ENCODE results near the gene MICAL2.
A peak's percentile ranks its signal among the peaks of the same experiment; 100 is the strongest.

The MICAL2 gene

DNA sequence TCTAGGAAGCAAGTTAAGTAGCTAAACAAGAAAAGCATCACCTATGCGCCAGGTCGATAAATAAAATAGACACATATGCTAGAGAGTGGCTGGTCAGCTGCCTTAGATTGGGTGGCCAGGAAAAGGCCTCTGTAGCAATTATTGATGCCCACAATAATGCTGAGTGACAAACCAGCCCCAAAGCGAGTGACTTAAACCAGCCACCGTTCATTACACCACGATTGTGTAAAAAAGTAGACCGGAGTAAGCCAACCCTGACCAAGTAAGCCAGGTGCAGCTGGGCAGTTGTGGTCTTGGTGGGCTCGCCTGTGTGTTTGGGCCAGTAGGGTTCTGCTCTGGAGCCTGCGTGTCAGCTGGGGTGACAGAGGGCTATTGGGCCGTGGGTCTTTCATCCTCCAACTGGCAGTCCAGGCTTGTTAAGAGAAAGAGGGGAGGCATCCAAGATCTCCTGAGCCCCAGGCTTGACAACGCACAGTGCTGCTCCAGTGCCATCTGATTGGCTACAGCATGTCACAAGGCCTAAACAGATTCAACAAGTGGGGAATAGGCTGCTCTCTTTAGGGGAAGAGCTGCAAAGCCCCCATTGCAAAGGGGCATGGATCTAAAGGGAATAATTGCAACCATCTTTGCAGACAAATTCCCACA lies 166.6 kb downstream of the MICAL2 start:
- no peak for DNase-seq

GRCh38 chr11:12278766-12279671 lies 168.6 kb downstream of the MICAL2 start:
- no peak for DNase-seq

DNA sequence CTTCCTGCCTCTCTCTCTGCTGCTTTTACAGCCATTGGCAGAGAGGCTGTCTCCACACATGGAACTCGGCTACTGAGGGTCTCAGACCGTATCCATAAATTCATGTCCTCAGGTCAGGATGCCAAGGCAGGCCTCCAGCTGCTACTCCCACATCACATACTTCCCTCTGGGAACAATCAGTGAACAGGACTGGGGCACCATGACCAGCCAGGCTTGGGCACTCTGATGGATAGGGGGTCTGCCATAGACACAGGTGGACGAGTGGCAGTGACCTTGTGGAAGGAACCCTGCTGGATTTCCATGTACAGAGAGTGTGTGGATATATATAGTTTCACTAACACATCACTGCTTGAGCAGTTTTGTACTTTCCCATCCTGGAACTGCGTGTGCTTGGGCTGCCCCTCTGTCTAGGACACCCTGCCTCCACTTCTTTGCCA lies 169.3 kb downstream of the MICAL2 start:
- DNase-seq: no peak

DNA sequence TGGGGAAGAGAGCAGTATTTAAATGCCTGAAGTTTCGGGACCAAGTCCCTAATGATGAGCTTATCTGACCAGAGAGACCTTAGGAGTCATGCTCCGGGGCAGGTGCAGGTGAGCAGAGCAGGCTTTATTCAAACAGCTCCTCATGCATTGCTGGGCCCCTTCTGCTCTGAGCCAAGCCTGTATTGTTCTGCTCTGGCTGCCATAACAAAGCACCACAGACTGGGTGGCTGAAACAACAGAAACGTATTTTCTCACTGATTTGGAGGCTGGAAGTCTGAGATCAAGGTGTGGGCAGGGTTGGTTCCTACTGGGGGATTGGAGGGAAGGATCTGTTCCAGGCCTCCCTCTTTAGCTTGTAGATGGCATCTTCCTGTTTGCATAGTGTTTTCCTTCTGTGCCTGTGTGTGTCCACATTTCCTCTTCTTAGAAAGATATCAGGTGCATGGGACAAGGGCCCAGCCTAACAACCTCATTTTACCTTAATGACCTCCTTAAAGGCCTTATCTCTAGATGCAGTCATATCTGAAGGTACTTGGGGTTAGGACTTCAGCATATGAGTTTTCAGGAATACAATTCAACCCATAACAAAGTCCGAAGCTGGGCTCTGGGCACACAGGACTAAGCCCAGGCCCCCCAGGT lies 169.9 kb downstream of the MICAL2 start:
- DNase-seq: no peak

DNA sequence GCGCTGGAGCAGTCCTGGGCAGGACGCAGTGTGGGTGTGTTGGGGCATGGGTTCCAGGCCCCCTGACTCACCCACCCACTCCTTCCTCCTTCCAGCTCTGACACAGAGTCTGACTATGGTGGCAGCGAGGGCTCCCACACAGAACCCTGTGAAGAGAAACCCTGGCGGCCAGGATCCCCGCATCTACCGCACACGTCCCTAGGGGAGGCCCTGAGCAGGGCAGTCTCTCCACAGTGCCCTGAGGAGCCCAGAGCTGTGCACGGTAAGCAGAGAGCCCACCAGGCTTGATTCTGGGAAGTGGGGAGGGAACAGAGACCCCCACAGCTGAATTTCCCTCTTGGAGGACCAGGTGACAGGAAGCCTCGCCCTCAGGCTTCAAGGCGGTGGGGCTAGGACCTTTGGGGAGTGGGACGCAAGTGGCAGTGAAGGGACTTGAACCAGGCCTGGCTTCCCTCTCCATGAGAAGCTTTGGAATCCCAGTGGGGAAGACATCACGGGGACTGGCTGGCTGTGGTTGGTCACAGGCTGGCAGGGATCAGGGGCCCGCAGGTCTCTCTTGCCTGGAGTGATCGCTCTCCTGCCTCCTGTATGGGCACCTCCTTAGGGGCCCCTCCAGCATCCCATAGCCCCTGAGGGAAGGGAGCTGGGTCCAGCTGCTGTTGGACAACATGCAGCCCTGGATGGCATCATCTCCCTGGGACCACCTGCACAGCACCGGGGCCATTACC lies 170.6 kb downstream of the MICAL2 start:
- no peak for DNase-seq

GRCh38 chr11:12281571-12282478 lies 171.4 kb downstream of the MICAL2 start:
- DNase-seq: peak; percentile 76

GRCh38 chr11:12282676-12283075 lies 172.3 kb downstream of the MICAL2 start:
- DNase-seq: no peak

DNA sequence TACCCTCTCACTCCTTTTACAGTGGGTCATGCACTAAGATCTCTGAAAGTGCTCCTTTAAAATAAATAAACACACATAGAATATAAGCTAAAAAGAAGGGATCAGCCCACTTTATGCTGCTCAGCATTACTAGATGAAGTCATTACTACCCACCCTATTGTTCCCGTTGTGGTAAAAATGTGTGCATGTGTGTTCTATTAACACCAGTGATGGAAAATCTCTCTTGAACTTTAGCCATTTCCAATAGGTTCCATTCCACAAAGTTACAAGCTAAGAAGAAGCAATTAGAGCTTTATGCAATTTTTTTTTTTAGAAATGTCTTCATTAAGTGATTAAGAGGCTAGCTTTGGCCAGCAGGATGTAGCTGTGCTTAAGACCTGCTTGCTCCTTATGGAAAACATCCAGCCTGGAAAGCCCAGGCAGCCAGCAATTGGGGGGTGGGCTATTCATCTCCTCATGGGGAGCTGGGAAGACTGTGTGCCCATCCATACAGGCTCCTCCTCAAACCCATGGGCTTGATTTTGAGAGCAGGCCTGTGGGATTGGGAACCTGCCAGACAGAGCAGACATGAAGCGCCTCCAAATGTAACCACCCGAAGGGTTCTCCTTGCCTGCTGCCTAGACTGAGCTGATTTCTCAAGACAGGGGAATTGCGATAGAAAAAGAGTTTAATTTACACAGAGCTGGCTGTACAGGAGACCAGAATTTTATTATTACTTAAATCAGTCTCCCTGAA lies 174.1 kb downstream of the MICAL2 start:
- DNase-seq: no peak

GRCh38 chr11:12285106-12285505 lies 174.7 kb downstream of the MICAL2 start:
- DNase-seq: no peak

- no peak for DNase-seq
Measured at GRCh38 chr11:12285811-12286222, 175.4 kb downstream of the MICAL2 start.

DNA sequence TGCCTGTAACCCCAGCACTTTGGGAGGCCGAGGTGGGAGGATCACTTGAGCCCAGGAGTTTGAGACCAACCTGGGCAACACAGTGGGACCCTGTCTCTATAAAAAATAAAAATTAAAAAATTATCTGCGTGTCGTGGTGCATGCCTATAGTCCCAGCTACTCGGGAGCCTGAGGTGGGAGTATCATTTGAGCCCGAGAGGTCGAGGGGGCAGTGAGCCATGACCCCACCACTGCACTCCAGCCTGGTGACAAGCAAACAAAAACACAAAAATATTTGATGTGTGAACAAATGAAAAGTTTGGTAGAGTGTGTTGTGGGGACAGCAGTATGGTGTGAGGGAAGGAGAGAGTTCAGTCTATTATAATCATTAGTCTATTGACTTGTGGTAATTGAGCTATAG lies 176.2 kb downstream of the MICAL2 start:
- no peak for DNase-seq

DNA sequence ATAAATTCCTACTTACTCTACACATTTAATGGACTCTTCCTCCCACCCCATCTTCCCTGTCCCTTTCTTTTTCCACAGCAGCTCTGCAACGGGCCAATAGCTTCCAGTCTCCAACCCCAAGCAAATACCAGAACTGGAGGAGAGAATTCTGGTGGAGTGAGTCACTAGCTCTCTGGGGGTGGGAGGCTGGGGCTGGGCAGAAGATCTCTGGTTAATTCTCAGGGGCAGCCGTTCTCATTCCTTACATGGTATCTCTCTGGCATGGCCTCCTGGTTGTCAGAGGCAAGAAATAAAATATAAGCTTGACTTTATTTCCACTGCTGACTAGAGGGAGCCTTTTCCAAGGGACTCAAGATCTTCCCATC lies 176.6 kb downstream of the MICAL2 start:
- no peak for DNase-seq

GRCh38 chr11:12287374-12288211 lies 177.2 kb downstream of the MICAL2 start:
- DNase-seq: no peak

- DNase-seq: peak; percentile 37
Measured at GRCh38 chr11:12288212-12288930, 178.0 kb downstream of the MICAL2 start.

DNA sequence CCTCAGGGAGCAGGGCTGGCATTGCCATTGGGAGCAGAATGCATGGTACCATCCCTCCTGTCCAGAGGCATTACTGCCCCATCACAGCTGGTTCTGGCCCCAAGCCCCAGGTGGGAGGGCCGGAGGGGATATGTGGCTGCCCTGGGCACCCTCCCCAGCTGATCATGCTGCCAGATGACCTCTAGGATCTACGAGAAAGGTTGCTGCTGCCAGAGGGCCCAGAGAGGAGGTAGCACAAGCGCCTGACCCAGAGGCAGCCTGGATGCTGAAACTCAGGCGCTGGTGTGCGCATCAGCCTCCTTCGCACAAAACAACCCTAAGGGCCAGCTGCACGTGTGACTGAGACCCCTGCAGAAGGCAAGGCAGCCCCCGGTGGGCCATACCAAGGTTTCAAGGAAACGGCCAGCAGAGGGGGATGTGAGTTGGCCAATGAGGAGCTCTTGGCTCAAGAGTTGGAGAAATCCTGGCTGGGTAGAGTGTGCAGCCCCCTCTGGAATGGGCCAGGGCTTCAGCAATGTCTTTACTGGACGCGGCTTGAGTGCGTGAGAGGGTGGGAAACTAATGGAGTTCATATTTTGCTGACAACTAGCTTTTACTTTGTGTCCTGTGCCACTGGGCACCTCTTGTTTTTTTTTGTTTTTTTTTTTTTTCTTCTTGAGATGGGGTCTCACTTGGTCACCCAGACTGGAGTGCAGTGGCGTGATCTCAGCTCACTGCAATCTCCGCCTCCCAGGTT lies 178.7 kb downstream of the MICAL2 start:
- no peak for DNase-seq

GRCh38 chr11:12289667-12290476 lies 179.5 kb downstream of the MICAL2 start:
- no peak for DNase-seq

- DNase-seq: no peak
Measured at GRCh38 chr11:12290477-12290922, 180.1 kb downstream of the MICAL2 start.

GRCh38 chr11:12291313-12291712 lies 180.9 kb downstream of the MICAL2 start:
- no peak for DNase-seq
